Naive B cell (primary cell): ENCODE data around the gene SNAI1. TPM values are rescaled to one million over a fixed set of nuclear protein-coding genes. Genes with fewer than 3 reads are reported as not detected.
"Not testable (repeated sequence)": the region's sequence is repeated elsewhere in the genome, so short reads cannot be mapped to it uniquely, and the experiment has no call there.

ENCODE experiments used
- ATAC-seq, 2 donors: fragments of 150-1000 bp; cut with Tn5 transposase; 2 replicates each; pipeline ENCODE4 v1.10.0; 2021; ENCODE audit warnings: low read depth in 2 of 2, mild to moderate bottlenecking in 2 of 2, moderate library complexity in 2 of 2
- DNase-seq: peaks from one replicate; pipeline ENCODE4 v3.0.0; 2022
- H3K27ac Mint-ChIP-seq, 6 donors: one replicate each; pipeline ENCODE4 v1.8.0; 2020 to 2022; ENCODE audit warnings: mild to moderate bottlenecking in 6 of 6, mixed read lengths in 6 of 6, moderate library complexity in 5 of 6, inconsistent platforms in 2 of 6
- H3K27me3 Mint-ChIP-seq, 3 donors: one replicate each; pipeline ENCODE4 v1.8.0; 2021 to 2022; ENCODE audit warnings: mixed read lengths in 3 of 3, mild to moderate bottlenecking in 1 of 3
- H3K36me3 Mint-ChIP-seq, 2 donors: one replicate each; pipeline ENCODE4 v1.8.0; 2020 to 2022; ENCODE audit warnings: mixed read lengths in 2 of 2, inconsistent platforms in 1 of 2, mild to moderate bottlenecking in 1 of 2
- H3K4me1 Mint-ChIP-seq, 3 donors: one replicate each; pipeline ENCODE4 v1.8.0; 2020 to 2022; ENCODE audit warnings: mixed read lengths in 3 of 3, inconsistent platforms in 1 of 3, mild to moderate bottlenecking in 1 of 3, moderate library complexity in 1 of 3
- H3K4me3 Mint-ChIP-seq, 8 donors: one replicate each; pipeline ENCODE4 v1.8.0; 2020 to 2022; ENCODE audit warnings: mild to moderate bottlenecking in 8 of 8, mixed read lengths in 8 of 8, moderate library complexity in 8 of 8, inconsistent platforms in 2 of 8
- H3K9me3 Mint-ChIP-seq, 7 donors: one replicate each; pipeline ENCODE4 v1.8.0; 2020 to 2022; ENCODE audit warnings: mixed read lengths in 7 of 7, mild to moderate bottlenecking in 5 of 7, inconsistent platforms in 2 of 7, moderate library complexity in 1 of 7
- polyA plus RNA-seq, 6 donors: library from polyadenylated mRNA; unstranded; fragments of 300-500 nt; fragmentation: Illumina TruSeq; gene quantifications; one replicate each; pipeline ENCODE4 v1.2.3, GENCODE V29; 2021; ENCODE audit warnings: low read depth in 6 of 6

Gene SNAI1
- polyA plus RNA-seq, 6 donors from 2014 or later, result 0.36 to 1.8 (median 0.73) TPM; not detected in 1

DNA sequence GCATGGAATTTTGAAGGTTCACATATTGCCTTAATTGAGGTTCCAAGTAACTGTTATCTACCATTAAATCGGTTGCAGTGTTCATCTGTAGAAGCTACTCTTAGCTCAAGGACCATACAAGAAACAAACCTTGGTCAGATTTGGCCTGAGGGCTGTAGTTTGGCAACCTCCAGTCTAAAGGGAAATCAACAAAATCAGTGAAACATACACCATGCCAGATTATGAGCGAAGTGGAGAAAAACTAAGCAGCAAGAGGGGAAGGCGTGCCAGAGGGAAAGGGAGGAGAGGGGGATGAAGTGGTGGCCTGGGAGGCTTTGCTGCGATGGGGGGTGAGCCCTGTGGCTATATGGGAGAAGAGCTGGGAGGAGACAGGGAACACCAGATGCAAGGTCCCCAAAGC lies 8.8 kb upstream of the SNAI1 start:
- Mint-ChIP-seq H3K27ac (no peak overlapping the region), H3K36me3 (no peaks in the 10 kb centered on the region), H3K9me3 (no peaks in the 10 kb centered on the region), H3K4me1 (no peaks in the 10 kb centered on the region), H3K4me3 (no peak overlapping the region), H3K27me3 (peaks cover 0 to 3% (median 0%) of the 10 kb centered on the region in 3 donors)
- DNase-seq (no peak), ATAC-seq (no peak)

DNA sequence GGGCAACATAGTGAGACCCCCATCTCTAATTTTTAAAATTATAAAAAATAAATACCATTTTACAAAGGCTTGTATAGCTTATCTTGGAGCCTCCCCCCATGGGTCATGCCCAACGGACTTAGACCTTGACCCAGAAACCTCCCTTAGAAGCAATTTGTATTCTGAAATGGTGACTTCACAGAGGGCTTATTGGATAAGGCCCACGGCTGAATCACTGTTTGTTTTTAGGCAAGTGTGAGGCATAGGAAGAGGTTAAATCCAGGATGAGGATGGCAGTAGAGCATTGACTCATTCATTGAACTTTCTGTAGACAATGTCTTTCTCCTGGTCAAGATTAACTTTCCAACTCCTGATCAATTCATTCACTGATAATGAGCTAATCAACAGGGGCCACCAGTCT lies 6.2 kb upstream of the SNAI1 start:
- Mint-ChIP-seq H3K27me3 (peaks cover 0 to 3% (median 0%) of the 10 kb centered on the region in 3 donors), H3K4me1 (peaks cover 0 to 13% (median 4%) of the 10 kb centered on the region in 3 donors), H3K9me3 (no peaks in the 10 kb centered on the region)

DNA sequence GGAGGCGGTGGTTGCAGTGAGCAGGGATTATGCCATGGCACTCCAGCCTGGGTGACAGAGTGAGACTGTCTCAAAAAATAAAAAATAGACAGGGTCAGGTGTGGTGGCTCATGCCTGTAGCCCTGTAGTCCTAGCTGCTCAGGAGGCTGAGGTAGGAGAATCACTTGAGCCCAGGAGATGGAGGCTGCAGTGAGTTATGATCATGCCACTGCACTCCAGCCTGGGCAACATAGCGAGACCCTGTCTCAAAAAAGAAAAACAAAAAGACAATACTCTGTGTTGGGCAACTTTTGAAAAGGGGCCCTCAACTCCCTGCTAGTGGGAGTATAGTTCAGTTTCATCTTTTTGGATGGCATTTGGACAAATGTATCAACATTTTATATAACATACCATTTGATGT lies 5.0 kb upstream of the SNAI1 start:
- not testable (repeated sequence) for ATAC-seq, H3K27ac Mint-ChIP-seq, H3K9me3 Mint-ChIP-seq, DNase-seq, H3K27me3 Mint-ChIP-seq, H3K4me3 Mint-ChIP-seq, H3K36me3 Mint-ChIP-seq
- H3K4me1 Mint-ChIP-seq, result peaks cover 7 to 21% (median 11%) of the 10 kb centered on the region in 3 donors

More for the DNA sequence above, 6.2 kb upstream of the SNAI1 start:
- DNase-seq (no peak), ATAC-seq (no peak)
- no peak overlapping the region for H3K27ac Mint-ChIP-seq
- no peak overlapping the region for H3K4me3 Mint-ChIP-seq
- H3K36me3 Mint-ChIP-seq, result no peaks in the 10 kb centered on the region

DNA sequence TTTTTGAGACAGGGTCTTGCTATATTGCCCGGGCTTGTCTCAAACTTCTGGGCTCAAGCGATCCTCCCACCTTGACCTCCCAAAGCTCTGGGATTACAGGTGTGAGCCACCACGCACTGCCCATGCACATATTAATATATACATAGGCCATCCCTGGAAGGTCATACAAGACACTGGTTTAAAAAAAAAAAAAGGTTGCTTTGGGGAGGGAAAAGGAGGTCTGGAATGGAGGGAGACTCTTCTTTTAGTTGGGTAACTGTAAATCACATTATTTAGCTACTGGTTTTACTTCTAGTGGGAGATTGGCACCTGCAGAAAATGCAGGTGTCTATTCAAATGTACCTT lies 4.1 kb upstream of the SNAI1 start:
- DNase-seq (no peak), ATAC-seq (no peak)
- Mint-ChIP-seq H3K4me1 (peaks cover 16 to 26% (median 16%) of the 10 kb centered on the region in 3 donors), H3K9me3 (no peaks in the 10 kb centered on the region), H3K27me3 (peaks cover 0 to 3% (median 0%) of the 10 kb centered on the region in 3 donors), H3K4me3 (no peak overlapping the region), H3K27ac (no peak overlapping the region), H3K36me3 (no peaks in the 10 kb centered on the region)

DNA sequence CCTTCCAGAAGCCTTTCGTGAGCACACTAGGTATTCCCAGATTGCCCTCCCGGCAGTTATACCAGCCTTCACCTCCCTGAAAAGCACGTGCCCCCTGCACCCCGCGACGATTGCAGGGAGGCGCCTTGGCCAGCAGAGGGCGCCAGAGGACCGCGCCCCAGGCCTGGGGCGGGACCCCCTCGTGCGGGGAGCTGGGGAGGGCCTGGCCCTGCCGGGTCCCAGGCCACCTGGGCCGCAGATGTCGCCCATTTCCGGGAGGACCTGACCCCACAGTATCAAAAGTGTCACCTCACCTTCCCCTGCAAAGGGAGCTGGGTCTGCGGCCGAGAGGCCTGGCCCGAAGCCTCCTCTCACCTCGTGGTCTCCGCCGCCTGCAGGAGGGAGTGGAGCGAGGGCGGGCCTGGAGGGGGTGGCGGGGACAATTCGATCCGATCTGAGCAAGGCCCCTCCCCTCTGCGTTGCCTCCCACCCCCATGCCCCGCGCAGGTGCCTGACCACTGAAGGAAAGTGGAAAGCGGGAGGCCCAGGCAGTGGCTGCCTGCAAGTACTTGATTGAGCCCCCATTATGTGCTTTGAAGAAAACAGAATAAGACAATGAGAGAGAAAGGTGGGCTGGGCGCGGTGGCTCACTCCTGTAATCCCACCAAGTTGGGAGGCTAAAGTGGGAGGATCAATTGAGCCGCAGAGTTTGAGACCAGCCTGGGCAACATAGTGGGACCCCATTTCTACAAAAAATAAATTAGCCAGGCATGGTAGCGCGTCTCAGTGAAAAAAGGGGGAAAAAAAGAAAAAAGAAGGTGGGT lies 3.5 kb upstream of the SNAI1 start:
- Mint-ChIP-seq H3K4me1 (peaks cover 16 to 29% (median 19%) of the 10 kb centered on the region in 3 donors), H3K27ac (no peak overlapping the region), H3K4me3 (peak overlapping the region in 2 of 8 donors; percentile 42 to 49), H3K36me3 (no peaks in the 10 kb centered on the region), H3K9me3 (no peaks in the 10 kb centered on the region), H3K27me3 (peaks cover 0 to 3% (median 0%) of the 10 kb centered on the region in 3 donors)
- ATAC-seq (peak; percentile 40 to 48), DNase-seq (peak; percentile 64)

DNA sequence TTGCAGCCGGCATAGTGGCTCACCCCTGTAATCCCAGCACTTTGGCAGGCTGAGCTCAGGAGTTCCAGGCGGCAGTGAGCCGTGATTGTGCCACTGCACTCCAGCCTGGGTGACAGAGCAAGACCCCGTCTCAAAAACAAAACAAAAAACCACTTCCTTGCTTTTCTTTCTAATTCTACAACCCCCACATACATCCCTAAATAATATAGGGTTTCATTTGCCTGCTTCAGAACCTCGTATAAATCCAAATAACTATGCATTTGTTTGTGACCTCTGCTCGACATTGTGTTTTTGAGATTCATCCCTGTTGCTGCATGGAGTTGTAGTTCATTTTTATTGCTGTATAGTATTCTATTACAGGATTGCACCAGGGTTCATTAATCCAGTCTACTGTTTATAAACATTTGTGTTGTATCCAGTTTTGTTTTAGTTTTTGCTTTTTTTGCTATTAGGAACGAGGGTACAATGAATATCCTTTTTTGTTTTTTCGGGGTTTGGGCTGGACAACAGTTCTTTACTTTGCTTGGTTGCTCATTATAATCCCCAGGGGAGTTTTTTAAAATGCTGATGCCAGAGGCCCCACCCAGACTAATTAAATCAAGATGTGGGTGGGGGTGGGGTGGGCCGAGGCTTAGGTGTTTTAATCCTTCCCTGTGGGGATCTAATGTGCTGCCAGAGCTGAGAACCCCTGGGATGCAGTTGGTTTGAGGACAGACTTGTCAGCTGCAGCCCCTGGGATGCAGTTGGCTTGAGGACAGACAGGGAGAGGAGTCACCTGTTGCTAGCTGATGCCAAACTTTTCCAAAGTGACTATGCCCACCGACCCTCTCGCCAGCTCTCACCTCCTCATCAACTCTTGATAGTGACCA lies 2.4 kb upstream of the SNAI1 start:
- DNase-seq (no peak), ATAC-seq (no peak)
- no peaks in the 10 kb centered on the region for H3K9me3 Mint-ChIP-seq
- peaks cover 0 to 3% (median 0%) of the 10 kb centered on the region in 3 donors for H3K27me3 Mint-ChIP-seq
- H3K27ac Mint-ChIP-seq, result peak overlapping the region in 2 of 6 donors; percentile 21 to 62
- peak overlapping the region in 3 of 8 donors; percentile 6 to 59 (median 19) for H3K4me3 Mint-ChIP-seq
- peaks cover 16 to 29% (median 19%) of the 10 kb centered on the region in 3 donors for H3K4me1 Mint-ChIP-seq
- no peaks in the 10 kb centered on the region for H3K36me3 Mint-ChIP-seq

DNA sequence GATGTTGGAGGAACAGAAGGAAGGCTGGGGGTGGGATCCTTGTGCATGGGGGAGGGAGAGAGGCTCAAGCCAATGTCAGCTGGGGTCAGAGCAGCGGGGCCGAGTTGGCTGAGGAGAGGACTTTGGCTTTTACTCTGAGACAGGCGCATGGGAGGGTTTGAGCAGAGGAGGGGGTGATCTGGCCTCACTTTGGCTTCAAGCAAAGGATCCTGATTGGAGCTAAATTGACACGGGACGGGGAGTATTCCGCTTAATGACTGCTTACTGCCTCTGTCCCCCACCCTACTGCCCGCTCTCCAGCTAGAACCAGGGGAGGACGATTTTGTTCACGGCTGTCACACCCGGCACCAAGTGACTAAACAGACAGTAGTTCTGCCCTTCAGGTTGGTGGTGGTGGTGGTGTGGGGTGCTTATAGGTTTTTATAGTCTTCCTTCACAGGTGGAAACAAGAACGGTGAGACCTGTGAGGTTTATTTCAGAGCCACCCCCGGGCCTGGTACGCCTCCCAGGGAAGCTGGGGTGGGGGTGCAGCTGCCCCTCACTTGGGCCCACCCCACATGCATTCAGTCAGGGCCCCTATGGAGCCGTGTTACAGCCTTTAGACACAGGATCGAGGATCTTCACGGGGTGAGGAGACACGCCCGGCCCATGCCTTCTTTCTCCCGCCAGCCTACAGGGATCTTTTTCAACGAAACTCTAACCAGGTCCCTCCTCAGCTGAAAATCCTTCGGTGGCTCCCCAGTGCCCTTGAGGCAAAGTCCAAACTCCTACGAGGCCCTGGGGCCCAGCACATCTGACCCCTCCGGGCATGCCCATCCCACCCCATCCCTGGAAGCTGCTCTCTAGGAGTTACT lies 1.3 kb upstream of the SNAI1 start:
- H3K4me3 Mint-ChIP-seq, result peak overlapping the region in 7 of 8 donors; percentile 54 to 86 (median 78)
- peaks cover 16 to 29% (median 19%) of the 10 kb centered on the region in 3 donors for H3K4me1 Mint-ChIP-seq
- no peak for ATAC-seq
- H3K36me3 Mint-ChIP-seq, result no peaks in the 10 kb centered on the region
- DNase-seq, result no peak
- H3K27me3 Mint-ChIP-seq, result peaks cover 0 to 3% (median 0%) of the 10 kb centered on the region in 3 donors
- peak overlapping the region in 3 of 6 donors; percentile 80 to 92 (median 80) for H3K27ac Mint-ChIP-seq
- H3K9me3 Mint-ChIP-seq, result no peaks in the 10 kb centered on the region

DNA sequence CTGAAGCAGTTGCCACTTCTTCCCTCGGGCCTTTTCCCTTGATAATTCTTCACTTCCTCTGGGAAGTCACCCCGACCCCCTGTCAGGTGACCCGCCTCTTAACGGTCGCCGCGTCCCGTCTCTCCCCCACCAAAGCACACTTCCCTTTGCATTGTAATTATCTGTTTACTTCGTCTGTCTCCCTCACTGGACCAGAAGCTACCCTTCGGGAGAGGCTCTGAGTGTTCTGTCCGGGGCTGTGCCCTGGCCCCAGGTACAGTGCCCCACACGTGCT lies 771 bp upstream of the SNAI1 start:
- Mint-ChIP-seq H3K9me3 (no peaks in the 10 kb centered on the region), H3K4me1 (peaks cover 16 to 29% (median 19%) of the 10 kb centered on the region in 3 donors), H3K27ac (peak overlapping the region in 5 of 6 donors; percentile 40 to 92 (median 80)), H3K27me3 (no peaks in the 10 kb centered on the region), H3K36me3 (no peaks in the 10 kb centered on the region), H3K4me3 (peak overlapping the region; percentile 64 to 87 (median 80))
- DNase-seq (no peak), ATAC-seq (no peak)

DNA sequence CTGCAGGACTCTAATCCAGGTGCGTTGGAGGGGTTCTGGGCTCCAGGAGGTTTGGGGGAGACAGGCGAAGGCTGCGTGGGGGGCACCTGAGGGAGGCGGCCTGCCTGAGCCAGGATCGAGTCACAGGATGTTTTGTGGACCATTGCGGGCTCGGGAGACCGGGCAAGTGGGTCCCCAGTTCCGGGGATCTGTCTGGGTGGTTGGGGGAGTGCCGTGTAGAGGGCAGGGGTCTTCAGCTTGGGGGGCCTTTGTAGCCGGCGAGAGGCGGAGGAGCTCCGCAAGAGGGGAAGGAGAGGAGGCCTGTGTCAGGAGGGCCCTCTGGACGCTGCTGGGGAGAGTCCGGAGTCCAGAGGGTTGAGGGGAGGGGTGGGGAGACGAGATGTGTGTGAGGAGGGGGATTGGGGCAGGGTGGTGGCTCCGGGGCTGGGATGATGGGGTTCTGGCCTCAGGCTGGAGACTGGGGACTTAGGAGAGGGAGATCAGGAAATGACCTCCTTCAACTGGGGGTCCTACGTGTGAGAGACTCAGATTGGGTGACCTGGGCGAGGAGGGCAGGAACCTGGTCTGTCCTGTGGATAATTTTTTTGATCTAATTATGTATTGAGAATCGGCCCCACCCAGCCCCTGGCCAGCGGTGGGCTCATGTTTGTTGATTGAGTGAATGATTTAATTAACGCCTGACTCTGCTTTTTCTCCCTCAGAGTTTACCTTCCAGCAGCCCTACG lies 505 bp downstream of the SNAI1 start:
- Mint-ChIP-seq H3K4me3 (peak overlapping the region; percentile 66 to 82 (median 74)), H3K27me3 (no peaks in the 10 kb centered on the region), H3K9me3 (no peaks in the 10 kb centered on the region), H3K4me1 (peaks cover 16 to 29% (median 19%) of the 10 kb centered on the region in 3 donors), H3K36me3 (no peaks in the 10 kb centered on the region), H3K27ac (peak overlapping the region in 5 of 6 donors; percentile 27 to 85 (median 66))
- ATAC-seq (no peak), DNase-seq (no peak)

DNA sequence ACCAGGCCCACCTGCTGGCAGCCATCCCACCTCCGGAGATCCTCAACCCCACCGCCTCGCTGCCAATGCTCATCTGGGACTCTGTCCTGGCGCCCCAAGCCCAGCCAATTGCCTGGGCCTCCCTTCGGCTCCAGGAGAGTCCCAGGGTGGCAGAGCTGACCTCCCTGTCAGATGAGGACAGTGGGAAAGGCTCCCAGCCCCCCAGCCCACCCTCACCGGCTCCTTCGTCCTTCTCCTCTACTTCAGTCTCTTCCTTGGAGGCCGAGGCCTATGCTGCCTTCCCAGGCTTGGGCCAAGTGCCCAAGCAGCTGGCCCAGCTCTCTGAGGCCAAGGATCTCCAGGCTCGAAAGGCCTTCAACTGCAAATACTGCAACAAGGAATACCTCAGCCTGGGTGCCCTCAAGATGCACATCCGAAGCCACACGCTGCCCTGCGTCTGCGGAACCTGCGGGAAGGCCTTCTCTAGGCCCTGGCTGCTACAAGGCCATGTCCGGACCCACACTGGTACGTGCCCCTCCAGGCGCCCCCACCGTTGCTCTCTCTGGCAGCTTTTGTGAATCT lies 1.1 kb downstream of the SNAI1 start:
- H3K36me3 Mint-ChIP-seq, result no peaks in the 10 kb centered on the region
- H3K4me3 Mint-ChIP-seq, result peak overlapping the region in 6 of 8 donors; percentile 6 to 83 (median 74)
- H3K4me1 Mint-ChIP-seq, result peaks cover 16 to 29% (median 19%) of the 10 kb centered on the region in 3 donors
- DNase-seq (no peak), ATAC-seq (no peak)
- H3K27me3 Mint-ChIP-seq, result peaks cover 0 to 2% (median 0%) of the 10 kb centered on the region in 3 donors
- peak overlapping the region in 3 of 6 donors; percentile 38 to 86 (median 80) for H3K27ac Mint-ChIP-seq
- H3K9me3 Mint-ChIP-seq, result no peaks in the 10 kb centered on the region

DNA sequence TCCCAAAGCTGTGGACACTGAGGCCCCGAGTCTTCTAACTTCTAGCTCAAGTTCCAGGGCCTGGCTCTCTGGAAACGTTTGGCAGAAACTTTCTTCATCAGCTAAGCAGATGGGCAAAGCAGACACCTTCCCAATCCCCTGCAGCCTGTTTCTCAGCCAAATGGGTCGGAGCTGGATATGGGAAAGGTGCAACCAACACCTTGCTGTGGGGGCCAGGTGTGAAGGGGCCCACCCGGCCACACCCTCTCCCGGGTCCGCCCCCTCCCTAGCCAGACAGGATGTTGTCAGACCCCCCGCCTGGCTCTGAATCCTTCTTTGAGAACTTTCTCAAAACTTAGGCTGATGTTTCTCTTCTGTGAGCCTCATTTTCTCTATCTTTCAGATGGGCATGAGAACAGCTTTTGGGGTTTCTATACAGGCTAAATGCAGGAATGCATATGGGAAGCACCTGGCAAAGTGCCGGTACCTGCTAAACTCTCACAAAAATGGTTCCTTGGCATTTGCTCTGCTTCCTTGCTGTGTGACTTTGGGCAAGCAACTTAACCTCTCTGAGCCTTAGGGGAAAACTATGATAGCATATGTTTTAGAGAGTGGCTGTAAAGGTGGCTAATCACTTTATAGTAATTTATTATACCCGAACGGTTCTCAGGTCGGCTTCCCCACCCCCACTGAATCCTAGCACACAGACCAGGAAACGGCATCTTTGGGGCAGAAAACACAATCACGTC lies 1.8 kb downstream of the SNAI1 start:
- DNase-seq, result no peak
- H3K36me3 Mint-ChIP-seq, result no peaks in the 10 kb centered on the region
- H3K4me1 Mint-ChIP-seq, result peaks cover 16 to 26% (median 19%) of the 10 kb centered on the region in 3 donors
- no peaks in the 10 kb centered on the region for H3K9me3 Mint-ChIP-seq
- ATAC-seq, result no peak
- peaks cover 0 to 3% (median 0%) of the 10 kb centered on the region in 3 donors for H3K27me3 Mint-ChIP-seq
- H3K4me3 Mint-ChIP-seq, result peak overlapping the region in 3 of 8 donors; percentile 41 to 71 (median 45)
- no peak overlapping the region for H3K27ac Mint-ChIP-seq

DNA sequence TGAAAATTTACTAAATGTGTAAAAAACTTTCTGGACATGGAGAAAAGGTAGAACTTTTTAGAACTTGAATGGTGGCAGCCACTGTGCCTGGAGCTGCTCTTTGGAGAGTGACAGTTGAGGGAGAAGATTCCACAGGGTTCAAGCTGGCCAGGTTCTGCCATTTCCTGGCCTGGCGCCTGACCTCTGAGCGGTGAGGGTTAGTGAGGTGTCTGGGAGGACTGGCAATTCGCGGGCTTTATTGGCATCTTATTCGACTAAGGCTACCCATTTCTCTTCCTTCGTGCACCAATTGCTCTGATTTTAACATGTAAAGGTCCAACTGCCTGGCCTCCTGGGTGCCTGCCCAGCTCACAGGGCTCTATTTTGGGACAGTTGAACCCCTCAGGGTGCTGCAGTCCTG lies 2.4 kb downstream of the SNAI1 start:
- no peak for ATAC-seq
- no peak for DNase-seq
- H3K9me3 Mint-ChIP-seq, result no peaks in the 10 kb centered on the region
- H3K27ac Mint-ChIP-seq, result no peak overlapping the region
- peaks cover 16 to 21% (median 19%) of the 10 kb centered on the region in 3 donors for H3K4me1 Mint-ChIP-seq
- peaks cover 0 to 5% (median 3%) of the 10 kb centered on the region in 3 donors for H3K27me3 Mint-ChIP-seq
- H3K36me3 Mint-ChIP-seq, result no peaks in the 10 kb centered on the region
- no peak overlapping the region for H3K4me3 Mint-ChIP-seq
